ENCODE data around the gene PATL2.
A peak's percentile ranks its signal among the peaks of the same experiment; 100 is the strongest.
"Not testable (repeated sequence)": the region's sequence is repeated elsewhere in the genome, so short reads cannot be mapped to it uniquely, and the experiment has no call there.

PATL2 gene

DNA sequence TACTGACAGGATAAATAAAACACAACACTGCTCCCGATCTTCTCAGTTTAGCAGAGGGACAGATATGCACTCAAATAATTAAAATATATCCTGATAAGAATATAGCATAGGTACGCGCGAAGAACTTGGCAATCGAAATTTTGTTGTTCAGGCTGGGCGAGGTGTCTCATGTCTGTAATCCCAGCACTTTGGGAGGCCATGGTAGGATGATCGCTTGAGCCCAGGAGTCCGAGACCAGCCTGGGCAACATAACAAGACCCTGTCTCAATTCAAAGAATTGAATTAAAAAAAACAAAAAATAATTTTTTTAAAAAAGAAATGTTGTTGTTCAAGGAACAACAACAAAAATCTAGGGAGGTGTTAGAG is 7.8 kb upstream of the PATL2 start:
- DNase-seq: no peak

GRCh38 chr15:44718180-44718926 is 7.2 kb upstream of the PATL2 start:
- DNase-seq: no peak

DNA sequence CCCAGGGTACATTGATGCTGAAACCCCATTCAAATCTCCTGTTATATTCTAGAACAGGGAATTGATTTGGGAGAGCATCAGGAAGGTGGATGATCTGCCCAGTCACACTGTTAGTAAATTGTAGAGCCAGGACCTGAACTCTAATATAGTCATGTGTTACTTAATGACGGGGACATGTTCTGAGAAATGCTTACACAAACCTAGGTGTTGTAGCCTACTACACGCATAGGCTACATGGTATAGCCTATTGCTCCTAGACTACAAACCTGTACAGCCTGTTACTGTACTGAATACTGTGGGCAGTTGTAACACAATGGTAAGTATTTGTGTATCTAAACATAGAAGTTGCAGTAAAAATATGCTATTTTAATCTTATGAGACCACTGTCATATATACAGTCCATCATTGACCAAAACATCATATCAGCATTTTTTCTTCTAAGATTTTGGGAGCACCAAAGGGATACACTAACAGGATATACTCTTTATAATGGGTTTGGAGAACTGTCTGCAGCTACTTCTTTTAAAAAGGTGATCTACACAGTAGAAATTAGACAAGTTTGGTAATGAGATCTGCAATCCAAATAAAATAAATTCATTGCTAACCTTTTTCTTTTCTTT is 6.0 kb upstream of the PATL2 start:
- DNase-seq: no peak

GRCh38 chr15:44715797-44716334 is 4.7 kb upstream of the PATL2 start:
- DNase-seq: no peak

GRCh38 chr15:44715142-44715796 is 4.1 kb upstream of the PATL2 start:
- no peak for DNase-seq

GRCh38 chr15:44713006-44713966 is 2.2 kb upstream of the PATL2 start:
- DNase-seq: peak; percentile 46

- DNase-seq: peak; percentile 61
Observed at GRCh38 chr15:44712346-44713005, 1.4 kb upstream of the PATL2 start.

DNA sequence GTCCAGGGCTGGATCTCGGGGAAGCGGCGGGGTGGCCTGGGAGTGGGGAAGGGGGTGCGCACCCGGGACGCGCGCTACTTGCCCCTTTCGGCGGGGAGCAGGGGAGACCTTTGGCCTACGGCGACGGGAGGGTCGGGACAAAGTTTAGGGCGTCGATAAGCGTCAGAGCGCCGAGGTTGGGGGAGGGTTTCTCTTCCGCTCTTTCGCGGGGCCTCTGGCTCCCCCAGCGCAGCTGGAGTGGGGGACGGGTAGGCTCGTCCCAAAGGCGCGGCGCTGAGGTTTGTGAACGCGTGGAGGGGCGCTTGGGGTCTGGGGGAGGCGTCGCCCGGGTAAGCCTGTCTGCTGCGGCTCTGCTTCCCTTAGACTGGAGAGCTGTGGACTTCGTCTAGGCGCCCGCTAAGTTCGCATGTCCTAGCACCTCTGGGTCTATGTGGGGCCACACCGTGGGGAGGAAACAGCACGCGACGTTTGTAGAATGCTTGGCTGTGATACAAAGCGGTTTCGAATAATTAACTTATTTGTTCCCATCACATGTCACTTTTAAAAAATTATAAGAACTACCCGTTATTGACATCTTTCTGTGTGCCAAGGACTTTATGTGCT is 721 bp upstream of the PATL2 start:
- DNase-seq: peak; percentile 39

GRCh38 chr15:44710236-44711095 is 657 bp downstream of the PATL2 start:
- no peak for DNase-seq

GRCh38 chr15:44706946-44707636 is 4.0 kb downstream of the PATL2 start:
- DNase-seq: no peak

GRCh38 chr15:44706401-44706800 is 4.7 kb downstream of the PATL2 start:
- no peak for DNase-seq

DNA sequence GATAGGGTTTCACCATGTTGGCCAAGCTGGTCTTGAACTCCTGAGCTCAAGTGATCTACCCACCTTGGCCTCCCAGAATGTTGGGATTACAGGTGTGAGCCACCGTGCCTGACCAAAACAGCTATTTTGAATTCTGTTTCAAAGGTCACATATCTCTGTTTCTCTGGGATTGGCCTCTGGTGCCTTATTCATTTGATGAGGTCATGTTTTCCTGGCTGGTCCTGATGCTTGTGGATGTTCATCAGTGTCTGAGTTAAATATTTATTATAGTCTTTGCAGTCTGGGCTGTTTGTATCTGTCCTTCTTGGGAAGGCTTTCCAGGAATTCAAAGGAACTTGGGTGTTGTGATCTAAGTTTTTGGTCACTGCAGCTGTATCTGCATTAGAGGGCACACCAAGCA is 5.1 kb downstream of the PATL2 start:
- DNase-seq: no peak

- not testable (repeated sequence) for DNase-seq
Observed at GRCh38 chr15:44700676-44701075, 10.4 kb downstream of the PATL2 start.

DNA sequence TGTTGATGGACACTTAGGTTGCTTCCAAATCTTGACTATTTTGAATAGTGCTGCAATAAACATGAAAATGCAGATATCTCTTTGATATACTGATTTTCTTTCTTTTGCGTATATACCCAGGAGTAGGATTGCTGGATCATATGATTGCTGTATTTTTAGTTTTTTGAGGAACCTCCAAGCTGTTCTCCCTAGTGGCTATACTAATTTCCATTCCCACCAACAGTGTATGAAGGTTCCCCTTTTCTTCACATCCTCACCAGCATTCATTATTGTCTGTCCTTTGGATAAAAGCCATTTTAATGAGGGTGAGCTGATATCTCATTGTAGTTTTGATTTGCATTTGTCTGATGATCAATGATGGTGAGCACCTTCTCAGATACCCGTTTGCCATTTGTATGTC is 12.5 kb downstream of the PATL2 start:
- DNase-seq: no peak

- DNase-seq: no peak
Observed at GRCh38 chr15:44697014-44697413, 14.1 kb downstream of the PATL2 start.

- no peak for DNase-seq
Observed at GRCh38 chr15:44695294-44695693, 15.8 kb downstream of the PATL2 start.

DNA sequence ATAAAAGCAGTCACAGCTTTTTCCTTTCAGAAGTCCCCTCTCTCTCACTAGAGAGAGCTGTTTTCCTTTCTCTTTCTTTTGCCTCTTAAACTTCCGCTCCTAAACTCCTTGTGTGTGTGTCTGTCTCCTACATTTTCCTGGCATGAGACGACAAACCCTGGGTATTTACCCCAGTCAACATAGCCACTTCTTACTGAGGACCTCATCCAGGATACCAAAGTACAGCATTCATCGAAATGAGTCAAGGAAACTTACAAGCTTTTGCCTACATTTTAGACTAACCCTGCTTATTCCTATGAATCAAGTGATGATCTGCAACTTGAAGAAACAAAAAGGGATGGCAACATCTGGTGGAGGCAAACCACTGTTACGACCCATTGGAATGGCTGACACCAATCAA is 16.7 kb downstream of the PATL2 start:
- DNase-seq: no peak

GRCh38 chr15:44692659-44693058 is 18.5 kb downstream of the PATL2 start:
- no peak for DNase-seq

- not testable (repeated sequence) for DNase-seq
Observed at GRCh38 chr15:44690245-44690644, 20.9 kb downstream of the PATL2 start.

DNA sequence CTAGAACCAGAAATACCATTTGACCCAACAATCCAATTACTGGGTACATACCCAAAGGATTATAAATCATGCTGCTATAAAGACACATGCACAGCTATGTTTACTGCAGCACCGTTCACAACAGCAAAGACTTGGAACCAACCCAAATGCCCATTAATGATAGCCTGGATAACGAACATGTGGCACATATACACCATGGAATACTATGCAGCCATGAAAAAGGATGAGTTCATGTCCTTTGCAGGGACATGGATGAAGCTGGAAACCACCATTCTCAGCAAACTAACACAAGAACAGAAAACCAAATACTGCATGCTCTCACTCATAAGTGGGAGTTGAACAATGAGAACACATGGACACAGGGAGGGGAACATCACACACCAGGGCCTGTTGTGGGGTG is 21.8 kb downstream of the PATL2 start:
- not testable (repeated sequence) for DNase-seq
